NCI-H82 treated with DMSO at 0.1 percent for 48 hours (cell line): Measurements from ENCODE around the gene C1orf198.

ENCODE experiments used
- DNase-seq: peaks from one replicate; lab custom pipeline; 2025; ENCODE audit not compliant: unreplicated experiment; lab: John Stamatoyannopoulos, UW

C1orf198 gene

DNA sequence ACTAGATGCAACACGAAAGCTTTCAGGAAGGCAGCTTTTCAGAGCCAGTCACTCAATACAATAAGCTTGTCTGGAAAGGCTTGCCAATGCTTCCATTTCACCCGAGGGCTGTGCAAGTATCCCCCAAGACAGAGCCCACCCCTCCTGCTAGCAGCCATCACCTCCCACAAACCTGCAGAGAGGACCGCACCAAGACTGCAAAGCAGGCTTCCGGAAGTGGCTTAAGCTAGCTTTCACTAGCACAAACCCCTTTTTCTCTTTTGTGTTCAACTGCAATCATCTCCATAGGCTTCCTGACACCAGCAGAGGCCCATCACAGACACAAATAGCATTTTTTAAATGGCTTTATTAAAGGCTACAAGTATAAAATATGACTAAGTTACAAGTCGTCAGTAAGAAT lies 31.5 kb downstream of the C1orf198 start:
- DNase-seq: no peak

DNA sequence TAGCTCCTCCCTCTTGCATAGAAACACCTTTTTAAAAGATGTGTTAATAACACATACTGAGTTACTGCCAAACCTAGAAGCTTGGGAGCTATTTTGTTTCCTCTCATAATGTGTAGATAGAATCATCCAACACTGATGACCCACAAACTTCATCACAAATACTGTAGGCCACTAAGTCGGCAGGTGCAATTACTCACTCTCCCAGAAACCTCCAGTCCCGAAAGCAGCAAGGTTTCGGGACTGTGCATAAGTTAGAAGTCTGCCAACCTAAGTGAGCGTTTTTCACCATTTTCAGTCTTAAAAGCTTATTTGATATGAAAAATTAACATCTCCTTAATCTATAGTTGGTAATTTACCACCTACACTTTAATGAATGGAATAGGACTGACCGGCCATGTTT lies 32.0 kb downstream of the C1orf198 start:
- no peak for DNase-seq

- peak; percentile 20 for DNase-seq
These were observed 34.0 kb downstream of the C1orf198 start for GRCh38 chr1:230834292-230834691.

DNA sequence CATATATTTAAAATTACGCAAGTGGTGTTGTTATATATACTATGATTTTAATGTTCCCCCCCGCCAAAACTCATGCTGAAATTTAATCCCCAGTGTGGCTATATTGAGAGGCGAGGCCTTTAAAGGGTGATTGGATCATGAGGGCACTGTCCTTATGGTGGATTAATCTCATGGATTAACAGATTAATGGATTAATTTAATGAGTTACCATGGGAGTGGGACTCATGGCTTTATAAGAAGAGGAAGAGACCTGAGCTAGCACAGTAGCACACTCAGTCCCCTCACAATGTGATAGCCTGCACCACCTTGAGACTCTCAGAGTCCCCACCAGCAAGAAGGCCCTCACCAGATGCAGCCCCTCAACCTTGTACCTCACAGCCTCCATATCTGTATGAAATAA lies 34.8 kb downstream of the C1orf198 start:
- peak; percentile 97 for DNase-seq

DNA sequence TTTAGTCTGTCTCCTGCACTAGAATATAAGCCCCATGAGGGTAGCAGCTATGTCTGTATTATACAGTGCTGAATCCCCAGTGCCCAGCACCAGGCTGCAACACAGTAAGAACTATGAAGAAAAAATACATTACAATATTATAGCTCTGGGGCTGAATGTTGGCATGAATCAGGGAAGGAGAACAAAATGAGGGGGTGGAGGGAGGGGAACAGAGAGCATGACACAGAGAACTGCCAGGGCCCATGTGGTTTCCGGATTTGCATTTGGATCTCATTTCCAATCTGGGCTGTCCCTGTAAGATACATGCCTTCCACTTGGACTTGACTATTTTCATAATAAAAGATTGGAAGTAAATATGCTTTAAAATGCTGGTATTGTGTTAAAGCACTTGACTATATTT lies 35.8 kb downstream of the C1orf198 start:
- DNase-seq: no peak

DNA sequence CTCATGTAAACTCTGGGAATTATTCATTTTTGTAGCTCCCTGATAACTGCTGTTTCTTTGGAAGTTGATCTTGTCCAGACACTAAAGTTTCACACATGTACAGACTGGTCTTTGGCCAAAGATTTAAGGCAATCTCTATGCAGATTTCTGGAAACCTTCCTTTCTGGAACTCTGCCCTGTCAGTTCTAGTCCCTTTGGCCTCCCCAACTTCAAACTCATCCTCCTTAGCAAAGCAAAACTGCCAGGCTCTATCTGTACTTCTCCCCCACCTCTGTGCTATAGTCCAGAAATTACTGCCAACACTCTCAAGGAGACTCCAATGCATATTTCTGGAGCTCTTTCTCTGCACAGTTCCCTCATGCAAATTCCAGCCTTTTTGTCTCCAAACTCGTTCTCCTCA lies 36.5 kb downstream of the C1orf198 start:
- DNase-seq: no peak

DNA sequence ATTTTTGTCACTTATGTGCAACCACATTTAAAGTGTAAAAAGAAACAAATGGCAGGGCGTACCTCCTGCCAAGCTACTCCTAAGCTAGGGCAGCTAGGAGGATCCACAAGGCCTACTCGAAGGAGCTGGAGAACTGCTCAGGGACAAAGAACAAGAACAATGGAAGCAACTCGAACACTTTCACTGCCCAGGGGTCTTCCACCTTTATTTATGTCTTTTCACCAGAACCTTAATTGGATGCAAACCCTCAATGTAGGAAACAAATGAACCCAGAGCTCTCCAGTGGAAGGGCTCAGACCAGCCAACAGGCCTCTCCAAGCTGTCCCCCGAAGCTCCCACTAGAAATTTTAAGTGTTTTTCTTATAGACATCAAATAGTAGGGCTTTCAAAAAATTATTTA lies 39.9 kb downstream of the C1orf198 start:
- DNase-seq: no peak

DNA sequence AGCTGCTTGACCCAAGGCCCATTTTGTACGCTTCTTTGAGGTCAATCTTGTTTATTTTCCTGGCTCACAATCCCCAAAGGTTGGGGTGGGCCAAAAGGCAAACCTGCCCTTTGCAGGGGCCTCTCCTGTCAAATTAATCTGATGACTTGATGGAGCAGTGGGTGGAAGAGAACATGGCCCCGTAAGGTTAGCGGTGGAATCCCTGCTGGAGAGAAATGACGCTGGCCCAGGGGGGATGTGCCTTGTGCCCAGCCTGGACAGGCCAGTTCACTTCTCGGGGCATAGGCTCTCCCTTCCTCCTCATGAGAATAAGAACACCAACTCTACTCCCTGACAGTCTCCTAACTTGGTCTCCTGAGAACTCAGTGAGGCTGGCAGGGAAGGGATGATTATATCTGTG lies 40.5 kb downstream of the C1orf198 start:
- DNase-seq: no peak

DNA sequence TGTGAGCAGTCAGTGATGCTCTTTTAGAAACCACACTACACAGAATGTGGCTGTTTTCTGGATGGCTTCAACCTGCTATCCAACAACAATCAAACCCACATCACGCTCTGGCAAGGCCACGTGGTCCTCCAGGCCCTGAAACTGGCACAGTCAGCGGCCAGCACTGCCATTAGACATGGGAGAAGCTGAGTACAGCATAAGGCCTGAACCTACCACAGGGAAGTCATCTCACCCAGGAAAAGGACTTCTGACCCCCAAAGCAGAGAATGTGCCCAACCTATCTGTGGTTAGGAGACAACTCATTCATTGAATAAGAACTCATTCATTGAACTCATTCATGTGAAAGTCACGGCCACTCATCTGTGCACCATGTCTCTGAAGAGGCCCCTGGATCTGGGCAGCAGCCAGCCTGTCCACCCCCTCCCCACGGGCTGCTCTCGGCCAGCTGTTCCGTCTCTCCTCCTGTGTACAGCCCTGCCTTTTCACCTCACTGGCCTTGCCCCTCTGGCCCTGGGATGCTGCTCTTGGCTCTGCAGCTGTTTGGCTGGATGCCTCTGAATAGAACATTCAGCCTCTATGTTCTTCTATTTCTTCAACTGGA lies 41.1 kb downstream of the C1orf198 start:
- no peak for DNase-seq

GRCh38 chr1:230826166-230826875 lies 42.0 kb downstream of the C1orf198 start:
- no peak for DNase-seq

DNA sequence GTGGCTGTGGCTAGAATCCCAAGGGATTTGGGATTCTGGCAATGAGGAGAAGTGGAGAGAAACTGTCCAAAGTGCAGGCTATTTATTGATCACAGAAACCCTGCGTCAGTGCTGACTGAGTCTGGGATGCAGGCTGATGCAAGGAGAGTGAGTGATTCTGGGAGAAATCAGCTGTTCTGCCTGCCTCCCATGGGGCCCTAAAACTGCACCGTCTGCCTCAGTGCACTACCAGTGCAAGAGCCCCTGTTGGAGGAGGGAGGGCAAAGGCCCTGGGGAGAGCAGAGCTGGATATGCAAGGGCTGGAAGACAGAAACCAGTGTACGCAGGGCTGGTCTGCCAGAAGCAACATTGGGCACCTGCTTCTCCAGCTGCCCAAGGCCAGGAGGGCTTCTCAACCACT lies 42.6 kb downstream of the C1orf198 start:
- no peak for DNase-seq

- DNase-seq: no peak
These were observed 43.2 kb downstream of the C1orf198 start for GRCh38 chr1:230824919-230825721.

DNA sequence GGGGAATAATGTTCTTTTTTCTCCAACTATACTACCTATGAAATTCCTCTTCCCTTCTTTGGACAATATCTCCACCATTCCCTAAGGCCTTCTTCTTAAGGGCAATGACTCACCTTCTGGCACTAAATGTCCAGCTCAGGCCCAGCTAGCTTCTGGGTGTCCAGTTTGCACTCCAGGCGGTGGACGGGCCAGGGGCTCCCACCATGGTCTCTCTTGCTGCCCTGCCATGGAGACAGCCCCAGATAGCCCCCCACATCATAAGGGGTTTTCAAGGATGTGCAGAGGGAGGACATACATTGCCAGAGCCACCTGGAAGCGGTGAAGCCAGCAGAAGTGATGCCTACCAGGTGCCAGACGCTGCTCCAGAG lies 43.8 kb downstream of the C1orf198 start:
- DNase-seq: no peak

GRCh38 chr1:230823931-230824381 lies 44.4 kb downstream of the C1orf198 start:
- DNase-seq: no peak

DNA sequence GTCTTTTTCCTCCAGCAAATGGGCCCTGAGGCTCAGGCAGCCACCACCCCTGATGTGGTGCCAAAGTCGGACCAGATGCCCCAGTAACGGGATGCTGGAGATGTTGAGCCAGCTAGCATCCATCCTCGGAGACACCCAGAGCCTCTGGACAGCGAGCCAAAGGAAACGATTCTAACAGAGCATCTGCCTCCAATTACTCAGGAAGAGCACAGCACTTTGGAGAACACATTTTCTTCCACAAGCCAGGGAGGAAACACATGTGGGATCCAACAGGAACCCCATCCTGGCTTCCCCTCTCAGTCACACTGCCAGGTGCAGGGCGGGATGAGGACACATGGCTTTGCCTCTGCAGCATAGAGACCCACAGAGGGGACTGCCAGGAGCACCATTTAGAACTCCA lies 44.9 kb downstream of the C1orf198 start:
- DNase-seq: no peak

- DNase-seq: no peak
These were observed 46.2 kb downstream of the C1orf198 start for GRCh38 chr1:230822092-230822581.

DNA sequence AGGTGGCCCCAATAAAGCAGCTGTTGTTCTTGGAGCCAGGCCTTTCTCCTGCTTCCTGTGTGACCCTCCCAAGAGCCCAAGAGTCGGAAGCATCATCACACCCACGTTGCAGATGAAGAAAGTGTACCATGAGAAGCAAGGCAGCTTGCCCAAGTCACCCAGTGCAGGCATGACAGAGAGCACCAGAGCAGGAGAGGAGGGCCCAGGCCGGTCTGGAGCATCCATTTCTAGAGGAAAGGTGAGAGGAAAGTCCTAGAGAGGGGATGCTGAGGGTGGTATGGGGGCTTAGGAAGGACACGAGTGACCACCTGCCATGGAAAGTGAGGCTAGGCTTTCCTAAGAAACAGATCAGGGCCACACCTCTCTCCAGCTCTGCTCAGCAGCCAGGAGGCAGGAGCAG lies 47.0 kb downstream of the C1orf198 start:
- DNase-seq: no peak

- no peak for DNase-seq
These were observed 47.8 kb downstream of the C1orf198 start for GRCh38 chr1:230820568-230820967.

GRCh38 chr1:230819976-230820375 lies 48.3 kb downstream of the C1orf198 start:
- DNase-seq: no peak

DNA sequence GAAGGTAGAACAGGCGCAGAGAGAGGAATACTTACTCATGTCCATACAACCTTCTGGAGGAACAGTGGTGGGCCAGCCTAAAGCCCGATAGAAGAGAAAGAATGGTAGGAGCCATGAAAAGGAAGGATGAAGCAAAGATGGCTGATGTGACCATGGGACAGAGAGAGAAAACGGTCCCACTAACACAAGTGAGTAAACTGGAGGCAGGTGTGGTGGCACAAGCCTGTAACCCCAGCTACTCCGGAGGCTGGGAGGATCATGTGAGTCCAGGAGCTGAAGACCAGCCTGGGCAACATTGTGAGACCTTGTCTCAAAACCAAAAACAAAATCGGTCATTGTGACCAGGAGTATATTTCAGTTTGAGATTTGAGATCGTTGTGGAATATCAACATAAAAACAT lies 49.4 kb downstream of the C1orf198 start:
- no peak for DNase-seq

- DNase-seq: no peak
These were observed 50.0 kb downstream of the C1orf198 start for GRCh38 chr1:230818367-230818766.

DNA sequence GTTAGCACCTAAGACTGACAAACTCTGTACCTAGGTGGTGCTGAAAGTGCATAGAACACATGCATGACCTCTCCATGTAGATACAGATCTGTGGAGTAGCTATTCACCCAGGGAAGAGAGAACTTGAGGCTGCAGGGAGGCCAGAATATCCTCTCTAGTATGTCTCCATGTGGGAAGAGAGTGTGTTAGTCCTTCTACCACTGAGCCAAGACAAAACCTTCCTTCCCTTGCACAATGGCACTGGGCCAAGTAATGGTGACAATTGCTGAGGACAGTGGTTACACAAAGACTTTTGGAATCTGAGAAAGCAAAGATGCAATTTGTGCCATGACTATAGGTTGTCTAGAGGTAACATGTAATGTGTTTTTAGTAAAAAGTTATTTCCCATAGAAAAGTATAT lies 52.3 kb downstream of the C1orf198 start:
- no peak for DNase-seq
